ENCODE data around the gene BDKRB1.

DNA sequence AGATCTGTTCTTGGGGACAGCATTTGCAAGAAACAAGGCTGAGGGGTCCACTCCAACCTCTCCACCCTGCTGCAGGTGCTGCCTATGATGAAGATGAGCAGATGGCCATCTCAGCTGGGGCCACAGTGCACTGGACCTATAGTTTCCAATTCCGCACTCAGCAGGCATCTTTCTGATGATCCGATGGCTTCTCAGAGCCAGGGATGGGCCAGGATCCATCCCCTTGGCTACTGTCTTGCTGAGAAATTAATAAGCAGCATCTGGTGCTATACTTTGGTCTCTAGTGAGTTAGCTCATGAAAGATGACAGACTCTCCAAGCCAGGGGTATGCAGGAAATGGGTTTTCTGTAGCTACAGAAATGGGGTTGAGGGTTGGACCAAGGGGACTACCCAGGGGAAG lies 18.4 kb upstream of the BDKRB1 start:
- TF ChIP-seq, protein P1, sequence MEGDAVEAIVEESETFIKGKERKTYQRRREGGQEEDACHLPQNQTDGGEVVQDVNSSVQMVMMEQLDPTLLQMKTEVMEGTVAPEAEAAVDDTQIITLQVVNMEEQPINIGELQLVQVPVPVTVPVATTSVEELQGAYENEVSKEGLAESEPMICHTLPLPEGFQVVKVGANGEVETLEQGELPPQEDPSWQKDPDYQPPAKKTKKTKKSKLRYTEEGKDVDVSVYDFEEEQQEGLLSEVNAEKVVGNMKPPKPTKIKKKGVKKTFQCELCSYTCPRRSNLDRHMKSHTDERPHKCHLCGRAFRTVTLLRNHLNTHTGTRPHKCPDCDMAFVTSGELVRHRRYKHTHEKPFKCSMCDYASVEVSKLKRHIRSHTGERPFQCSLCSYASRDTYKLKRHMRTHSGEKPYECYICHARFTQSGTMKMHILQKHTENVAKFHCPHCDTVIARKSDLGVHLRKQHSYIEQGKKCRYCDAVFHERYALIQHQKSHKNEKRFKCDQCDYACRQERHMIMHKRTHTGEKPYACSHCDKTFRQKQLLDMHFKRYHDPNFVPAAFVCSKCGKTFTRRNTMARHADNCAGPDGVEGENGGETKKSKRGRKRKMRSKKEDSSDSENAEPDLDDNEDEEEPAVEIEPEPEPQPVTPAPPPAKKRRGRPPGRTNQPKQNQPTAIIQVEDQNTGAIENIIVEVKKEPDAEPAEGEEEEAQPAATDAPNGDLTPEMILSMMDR (IDR thresholded peaks at IDR 0.05), result no peak
- TF ChIP-seq POLR2A (IDR thresholded peaks at IDR 0.05), result no peak

Measured in thyroid gland (tissue), 4 donors.